ENCODE results near the gene CPED1. TPM values are rescaled to one million over a fixed set of nuclear protein-coding genes. Genes with fewer than 3 reads are reported as not detected.
"Not testable (repeated sequence)": the region's sequence is repeated elsewhere in the genome, so short reads cannot be mapped to it uniquely, and the experiment has no call there.

Gene CPED1
- polyA plus RNA-seq, 2 donors = 0.29 to 1.3 TPM

DNA sequence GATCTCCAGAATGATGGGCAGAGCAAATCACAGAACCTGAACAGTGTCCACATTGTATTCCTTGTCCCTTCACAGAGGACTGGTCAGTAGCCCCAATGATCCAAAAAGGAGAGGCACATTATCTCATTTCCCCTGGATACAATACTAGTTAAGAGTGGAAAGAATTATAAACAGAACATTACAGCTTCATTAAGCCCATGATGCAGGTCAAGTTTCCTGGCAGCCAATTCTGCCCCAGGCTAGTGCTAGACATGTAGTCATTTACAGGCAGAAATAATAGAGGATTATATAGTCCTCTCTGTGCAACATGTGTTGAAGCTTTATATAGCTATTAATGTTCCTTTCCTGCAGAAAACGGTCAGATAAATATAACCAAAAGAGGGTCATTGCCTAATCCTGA is 216.0 kb downstream of the CPED1 start:
- H3K9me3 ChIP-seq (ENCODE audit: control insufficient read depth in 2 of 2, insufficient read depth in 1 of 2, low read depth in 1 of 2, low read length in 1 of 2) = no peaks in the 10 kb centered on the region
- H3K4me3 ChIP-seq (ENCODE audit: low read depth in 1 of 2, low read length in 2 of 2) = no peak overlapping the region
- H3K36me3 ChIP-seq (ENCODE audit: control insufficient read depth in 2 of 2, insufficient read depth in 2 of 2, low read length in 1 of 2) = no peaks in the 10 kb centered on the region
- no peaks in the 10 kb centered on the region for H3K4me1 ChIP-seq (ENCODE audit: control insufficient read depth in 2 of 2, insufficient read depth in 2 of 2, low read length in 1 of 2)
- WGBS, 2 donors = 21 to 36% methylated on average over 1 of the region's 1 CpG
- no peak overlapping the region for H3K27ac ChIP-seq (ENCODE audit: low read depth in 2 of 2, low read length in 1 of 2)
- H3K27me3 ChIP-seq (ENCODE audit: control insufficient read depth in 1 of 2, insufficient read depth in 2 of 2, low read length in 2 of 2) = no peaks in the 10 kb centered on the region

DNA sequence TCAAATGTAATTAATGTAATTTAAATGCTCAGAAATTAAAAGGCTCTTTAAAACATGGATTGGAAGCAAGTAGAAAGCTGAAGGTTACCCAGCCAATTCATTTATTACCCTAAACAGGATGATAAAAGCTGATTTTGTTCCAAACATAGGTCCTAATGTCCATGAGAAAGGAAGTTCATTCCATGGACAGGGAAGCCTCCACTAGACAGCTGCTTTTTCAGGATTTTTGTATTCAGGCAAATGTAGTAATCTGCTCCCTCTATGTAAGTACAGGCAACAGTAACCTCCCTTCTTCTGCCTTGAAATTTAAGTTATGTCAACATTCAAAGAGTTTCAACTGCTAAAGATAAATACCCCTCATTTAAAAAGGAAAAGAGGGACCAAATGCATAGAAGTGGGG is 217.3 kb downstream of the CPED1 start:
- no peak overlapping the region for H3K4me3 ChIP-seq (ENCODE audit: low read depth in 1 of 2, low read length in 2 of 2)
- no peak overlapping the region for H3K27ac ChIP-seq (ENCODE audit: low read depth in 2 of 2, low read length in 1 of 2)
- no peaks in the 10 kb centered on the region for H3K4me1 ChIP-seq (ENCODE audit: control insufficient read depth in 2 of 2, insufficient read depth in 2 of 2, low read length in 1 of 2)
- no peaks in the 10 kb centered on the region for H3K9me3 ChIP-seq (ENCODE audit: control insufficient read depth in 2 of 2, insufficient read depth in 1 of 2, low read depth in 1 of 2, low read length in 1 of 2)
- no peaks in the 10 kb centered on the region for H3K27me3 ChIP-seq (ENCODE audit: control insufficient read depth in 1 of 2, insufficient read depth in 2 of 2, low read length in 2 of 2)
- no peaks in the 10 kb centered on the region for H3K36me3 ChIP-seq (ENCODE audit: control insufficient read depth in 2 of 2, insufficient read depth in 2 of 2, low read length in 1 of 2)

DNA sequence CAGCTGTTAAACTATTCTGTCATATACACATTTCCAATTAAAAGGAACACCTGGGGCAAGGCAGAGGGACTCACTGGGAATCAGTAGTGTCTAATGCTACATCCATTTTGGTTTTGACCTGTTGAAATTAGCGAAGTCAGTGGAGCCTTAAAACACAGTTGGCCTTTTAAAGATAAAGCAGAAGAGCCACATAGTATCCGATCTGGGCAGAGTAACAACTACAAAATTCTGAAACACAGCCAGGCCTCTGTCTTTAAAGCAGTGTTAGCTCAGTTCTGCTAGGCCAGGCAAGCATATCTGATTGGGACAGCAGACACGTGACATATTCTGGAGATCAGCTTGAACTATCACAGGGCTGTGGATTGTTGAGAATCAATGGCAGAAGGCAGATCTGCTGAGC is 222.7 kb downstream of the CPED1 start:
- Histone ChIP-seq H3K9me3 (ENCODE audit: control insufficient read depth in 2 of 2, insufficient read depth in 1 of 2, low read depth in 1 of 2, low read length in 1 of 2) (no peaks in the 10 kb centered on the region), H3K4me3 (ENCODE audit: low read depth in 1 of 2, low read length in 2 of 2) (no peak overlapping the region), H3K27ac (ENCODE audit: low read depth in 2 of 2, low read length in 1 of 2) (no peak overlapping the region), H3K4me1 (ENCODE audit: control insufficient read depth in 2 of 2, insufficient read depth in 2 of 2, low read length in 1 of 2) (no peaks in the 10 kb centered on the region), H3K36me3 (ENCODE audit: control insufficient read depth in 2 of 2, insufficient read depth in 2 of 2, low read length in 1 of 2) (no peaks in the 10 kb centered on the region), H3K27me3 (ENCODE audit: control insufficient read depth in 1 of 2, insufficient read depth in 2 of 2, low read length in 2 of 2) (no peaks in the 10 kb centered on the region)
- WGBS, 2 donors = 68 to 80% methylated on average over 3 of the region's 3 CpGs

DNA sequence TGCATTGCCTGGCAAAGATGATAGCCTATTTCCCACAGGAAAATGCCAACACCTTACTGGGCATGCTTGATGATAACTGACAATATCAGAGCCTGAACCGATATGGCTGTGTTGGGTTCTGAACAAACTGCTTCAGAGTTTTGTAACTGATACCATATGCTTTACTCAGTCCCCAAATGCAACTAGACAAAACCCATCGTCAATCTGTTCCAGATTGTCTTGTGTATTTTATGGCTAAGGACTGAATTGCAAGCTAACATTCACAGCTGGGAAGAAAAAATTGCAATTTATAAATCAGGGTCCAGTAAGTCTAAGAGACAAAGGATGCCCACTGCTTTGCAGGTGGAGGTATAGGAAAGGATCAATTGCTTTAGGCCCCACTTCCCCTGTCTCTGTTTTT is 223.5 kb downstream of the CPED1 start:
- 78 to 79% methylated on average over 2 of the region's 2 CpGs for WGBS, 2 donors

DNA sequence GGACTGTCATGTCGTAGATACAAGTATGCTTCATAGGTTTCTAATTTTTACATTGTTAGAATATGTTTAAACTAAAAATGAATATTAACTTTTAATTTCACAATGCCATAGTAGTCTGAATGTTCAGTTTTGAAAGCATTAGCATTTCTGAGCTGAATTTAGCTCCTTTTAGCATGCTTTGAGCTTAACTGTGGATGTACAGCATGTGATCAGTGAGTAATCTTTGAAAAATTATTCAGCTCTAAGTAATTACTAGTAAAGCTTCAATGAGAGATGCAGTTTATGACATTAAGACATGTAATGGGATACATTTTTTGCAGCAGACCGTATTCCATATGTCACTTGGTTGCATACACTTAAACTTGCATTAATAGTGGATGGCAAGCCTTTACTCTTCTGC is 226.1 kb downstream of the CPED1 start:
- H3K4me1 ChIP-seq (ENCODE audit: control insufficient read depth in 2 of 2, insufficient read depth in 2 of 2, low read length in 1 of 2) = no peaks in the 10 kb centered on the region
- no peaks in the 10 kb centered on the region for H3K36me3 ChIP-seq (ENCODE audit: control insufficient read depth in 2 of 2, insufficient read depth in 2 of 2, low read length in 1 of 2)
- H3K9me3 ChIP-seq (ENCODE audit: control insufficient read depth in 2 of 2, insufficient read depth in 1 of 2, low read depth in 1 of 2, low read length in 1 of 2) = no peaks in the 10 kb centered on the region
- H3K4me3 ChIP-seq (ENCODE audit: low read depth in 1 of 2, low read length in 2 of 2) = no peak overlapping the region
- H3K27me3 ChIP-seq (ENCODE audit: control insufficient read depth in 1 of 2, insufficient read depth in 2 of 2, low read length in 2 of 2) = no peaks in the 10 kb centered on the region
- H3K27ac ChIP-seq (ENCODE audit: low read depth in 2 of 2, low read length in 1 of 2) = no peak overlapping the region
- WGBS, 2 donors = 74 to 83% methylated on average over 2 of the region's 2 CpGs

More for the DNA sequence above, 223.5 kb downstream of the CPED1 start:
- Histone ChIP-seq H3K4me1 (ENCODE audit: control insufficient read depth in 2 of 2, insufficient read depth in 2 of 2, low read length in 1 of 2) (no peaks in the 10 kb centered on the region), H3K4me3 (ENCODE audit: low read depth in 1 of 2, low read length in 2 of 2) (no peak overlapping the region), H3K36me3 (ENCODE audit: control insufficient read depth in 2 of 2, insufficient read depth in 2 of 2, low read length in 1 of 2) (no peaks in the 10 kb centered on the region), H3K9me3 (ENCODE audit: control insufficient read depth in 2 of 2, insufficient read depth in 1 of 2, low read depth in 1 of 2, low read length in 1 of 2) (no peaks in the 10 kb centered on the region), H3K27ac (ENCODE audit: low read depth in 2 of 2, low read length in 1 of 2) (no peak overlapping the region), H3K27me3 (ENCODE audit: control insufficient read depth in 1 of 2, insufficient read depth in 2 of 2, low read length in 2 of 2) (no peaks in the 10 kb centered on the region)

DNA sequence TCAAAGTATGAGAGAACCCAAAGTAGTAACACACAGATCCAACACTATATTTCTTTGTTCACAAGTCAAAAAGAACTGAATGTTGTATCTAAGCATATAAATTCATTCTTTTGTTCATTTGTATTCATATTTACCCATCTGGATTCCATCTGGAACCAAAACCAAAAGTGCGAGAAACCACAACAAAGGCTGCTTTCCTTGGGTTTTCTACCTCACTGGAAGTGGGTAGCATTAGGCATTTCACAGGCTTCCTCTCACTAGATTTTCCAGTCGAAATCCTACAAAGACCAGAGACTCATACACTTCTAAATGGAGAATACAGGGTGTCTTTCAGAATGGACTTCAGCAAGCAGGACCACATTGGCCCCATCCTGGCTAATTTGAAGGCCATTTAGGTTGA is 230.5 kb downstream of the CPED1 start:
- WGBS, 2 donors = 57 to 66% methylated on average over 2 of the region's 2 CpGs
- H3K27me3 ChIP-seq (ENCODE audit: control insufficient read depth in 1 of 2, insufficient read depth in 2 of 2, low read length in 2 of 2) = no peaks in the 10 kb centered on the region
- H3K27ac ChIP-seq (ENCODE audit: low read depth in 2 of 2, low read length in 1 of 2) = no peak overlapping the region
- no peaks in the 10 kb centered on the region for H3K36me3 ChIP-seq (ENCODE audit: control insufficient read depth in 2 of 2, insufficient read depth in 2 of 2, low read length in 1 of 2)
- H3K9me3 ChIP-seq (ENCODE audit: control insufficient read depth in 2 of 2, insufficient read depth in 1 of 2, low read depth in 1 of 2, low read length in 1 of 2) = no peaks in the 10 kb centered on the region
- H3K4me3 ChIP-seq (ENCODE audit: low read depth in 1 of 2, low read length in 2 of 2) = no peak overlapping the region
- H3K4me1 ChIP-seq (ENCODE audit: control insufficient read depth in 2 of 2, insufficient read depth in 2 of 2, low read length in 1 of 2) = no peaks in the 10 kb centered on the region

DNA sequence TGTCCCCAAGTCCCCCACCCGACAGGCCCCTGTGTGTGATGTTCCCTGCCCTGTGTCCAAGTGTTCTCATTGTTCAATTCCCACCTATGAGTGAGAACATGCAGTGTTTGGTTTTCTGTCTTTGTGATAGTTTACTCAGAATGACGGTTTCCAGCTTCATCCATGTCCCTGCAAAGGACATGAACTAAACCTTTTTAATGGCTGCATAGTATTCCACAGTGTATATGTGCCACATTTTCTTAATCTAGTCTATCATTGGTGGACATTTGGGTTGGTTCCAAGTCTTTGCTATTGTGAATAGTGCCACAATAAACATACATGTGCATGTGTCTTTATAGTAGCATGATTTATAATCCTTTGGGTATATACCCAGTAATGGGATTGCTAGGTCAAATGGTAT is 232.6 kb downstream of the CPED1 start:
- 90 to 93% methylated on average over 2 of the region's 2 CpGs for WGBS, 2 donors

DNA sequence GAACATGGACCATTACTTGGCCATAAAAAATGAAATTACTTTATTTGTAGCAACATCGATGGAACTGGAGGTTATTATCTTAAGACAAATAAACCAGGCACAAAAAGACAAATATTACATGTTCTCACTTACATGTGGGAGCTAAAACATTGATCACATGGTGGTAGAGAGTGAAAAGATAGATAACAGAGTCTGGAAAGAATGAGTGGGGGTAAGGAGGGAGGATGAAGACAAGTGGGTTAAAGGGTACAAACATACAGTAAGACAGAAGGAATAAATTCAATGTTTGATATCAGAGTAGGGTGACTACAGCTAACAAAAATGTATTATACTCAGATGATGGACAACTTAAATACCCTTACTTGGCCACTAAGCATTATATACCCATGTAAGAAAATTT is 240.3 kb downstream of the CPED1 start:
- Histone ChIP-seq H3K27me3 (ENCODE audit: control insufficient read depth in 1 of 2, insufficient read depth in 2 of 2, low read length in 2 of 2) (no peaks in the 10 kb centered on the region), H3K9me3 (ENCODE audit: control insufficient read depth in 2 of 2, insufficient read depth in 1 of 2, low read depth in 1 of 2, low read length in 1 of 2) (no peaks in the 10 kb centered on the region), H3K4me1 (ENCODE audit: control insufficient read depth in 2 of 2, insufficient read depth in 2 of 2, low read length in 1 of 2) (no peaks in the 10 kb centered on the region), H3K36me3 (ENCODE audit: control insufficient read depth in 2 of 2, insufficient read depth in 2 of 2, low read length in 1 of 2) (no peaks in the 10 kb centered on the region), H3K4me3 (ENCODE audit: low read depth in 1 of 2, low read length in 2 of 2) (no peak overlapping the region), H3K27ac (ENCODE audit: low read depth in 2 of 2, low read length in 1 of 2) (no peak overlapping the region)
- 68 to 82% methylated on average over 1 of the region's 1 CpG for WGBS, 2 donors

More for the DNA sequence above, 232.6 kb downstream of the CPED1 start:
- not testable (repeated sequence) for H3K27me3 ChIP-seq (ENCODE audit: control insufficient read depth in 1 of 2, insufficient read depth in 2 of 2, low read length in 2 of 2); H3K36me3 ChIP-seq (ENCODE audit: control insufficient read depth in 2 of 2, insufficient read depth in 2 of 2, low read length in 1 of 2); H3K9me3 ChIP-seq (ENCODE audit: control insufficient read depth in 2 of 2, insufficient read depth in 1 of 2, low read depth in 1 of 2, low read length in 1 of 2); H3K4me3 ChIP-seq (ENCODE audit: low read depth in 1 of 2, low read length in 2 of 2); H3K4me1 ChIP-seq (ENCODE audit: control insufficient read depth in 2 of 2, insufficient read depth in 2 of 2, low read length in 1 of 2); H3K27ac ChIP-seq (ENCODE audit: low read depth in 2 of 2, low read length in 1 of 2)

DNA sequence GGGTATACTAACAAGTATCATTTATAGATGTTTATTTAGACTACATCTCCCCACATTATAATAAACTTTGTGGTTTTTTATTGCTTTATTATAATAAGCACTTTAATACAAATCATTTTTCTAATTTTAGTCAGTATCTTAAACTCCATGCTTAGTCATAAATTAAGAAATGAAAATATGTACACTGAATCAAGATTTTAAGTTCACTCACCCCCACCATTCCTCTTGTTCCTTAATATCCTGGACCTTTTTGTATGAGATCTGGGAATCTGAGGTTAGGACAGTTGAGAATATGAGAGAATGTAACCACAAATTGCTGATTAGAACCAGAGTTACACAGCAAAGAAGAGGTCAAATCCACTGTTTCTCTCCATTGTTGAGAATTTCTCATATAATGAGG is 246.7 kb downstream of the CPED1 start:
- H3K9me3 ChIP-seq (ENCODE audit: control insufficient read depth in 2 of 2, insufficient read depth in 1 of 2, low read depth in 1 of 2, low read length in 1 of 2) = no peaks in the 10 kb centered on the region
- no peak overlapping the region for H3K4me3 ChIP-seq (ENCODE audit: low read depth in 1 of 2, low read length in 2 of 2)
- H3K27ac ChIP-seq (ENCODE audit: low read depth in 2 of 2, low read length in 1 of 2) = no peak overlapping the region
- peaks cover 0 to 3% of the 10 kb centered on the region in 2 donors for H3K36me3 ChIP-seq (ENCODE audit: control insufficient read depth in 2 of 2, insufficient read depth in 2 of 2, low read length in 1 of 2)
- H3K27me3 ChIP-seq (ENCODE audit: control insufficient read depth in 1 of 2, insufficient read depth in 2 of 2, low read length in 2 of 2) = no peaks in the 10 kb centered on the region
- no peaks in the 10 kb centered on the region for H3K4me1 ChIP-seq (ENCODE audit: control insufficient read depth in 2 of 2, insufficient read depth in 2 of 2, low read length in 1 of 2)

DNA sequence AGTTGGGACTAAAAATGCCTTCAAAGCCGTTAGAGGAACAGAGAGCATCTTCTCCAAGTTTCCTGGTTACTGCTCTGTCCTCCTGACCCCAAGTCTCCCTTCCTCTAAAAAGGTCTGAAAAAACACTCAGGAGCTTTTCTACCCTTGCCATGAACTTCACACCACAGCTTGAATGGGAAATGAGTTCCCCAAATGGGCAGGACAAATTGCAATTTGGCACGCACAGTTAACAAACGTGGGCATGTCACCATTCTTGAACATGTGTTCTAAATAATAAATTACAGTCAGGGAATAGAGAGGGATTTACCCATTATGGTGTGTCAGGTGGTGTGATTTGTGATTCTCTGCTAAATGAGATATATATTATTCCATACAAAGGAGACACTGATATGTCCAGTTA is 249.1 kb downstream of the CPED1 start:
- H3K9me3 ChIP-seq (ENCODE audit: control insufficient read depth in 2 of 2, insufficient read depth in 1 of 2, low read depth in 1 of 2, low read length in 1 of 2) = no peaks in the 10 kb centered on the region
- no peak overlapping the region for H3K4me3 ChIP-seq (ENCODE audit: low read depth in 1 of 2, low read length in 2 of 2)
- no peak overlapping the region for H3K27ac ChIP-seq (ENCODE audit: low read depth in 2 of 2, low read length in 1 of 2)
- no peaks in the 10 kb centered on the region for H3K27me3 ChIP-seq (ENCODE audit: control insufficient read depth in 1 of 2, insufficient read depth in 2 of 2, low read length in 2 of 2)
- peaks cover 0 to 3% of the 10 kb centered on the region in 2 donors for H3K36me3 ChIP-seq (ENCODE audit: control insufficient read depth in 2 of 2, insufficient read depth in 2 of 2, low read length in 1 of 2)
- 75 to 83% methylated on average over 3 of the region's 3 CpGs for WGBS, 2 donors
- no peaks in the 10 kb centered on the region for H3K4me1 ChIP-seq (ENCODE audit: control insufficient read depth in 2 of 2, insufficient read depth in 2 of 2, low read length in 1 of 2)

All from esophagus (tissue), 2 donors.